Frontal cortex (tissue), 4 donors: Measurements from ENCODE around the gene TSHZ2. TPM values are rescaled to one million over a fixed set of nuclear protein-coding genes. Genes with fewer than 3 reads are reported as not detected.

Source experiments
- DNase-seq, 2 donors: peaks; one replicate each; pipeline ENCODE4 v3.0.0; 2012; ENCODE audit warnings: low spot score in 2 of 2
- FAIRE-seq: peaks from 2 replicates; lab custom pipeline; 2012; peaks lifted over from hg19 to GRCh38; lab: Jason Lieb, UNC
- total RNA-seq: library from RNA; depleted of rRNA; stranded (reverse); fragments of >200 nt; gene quantifications from one replicate; pipeline ENCODE4 v1.2.3, GENCODE V29; 2014
- donor health status: control.
- donor health status: control.
- donor health status: control.

Gene TSHZ2
- total RNA-seq, 1 donor from 2014 or later = 2.4 TPM

DNA sequence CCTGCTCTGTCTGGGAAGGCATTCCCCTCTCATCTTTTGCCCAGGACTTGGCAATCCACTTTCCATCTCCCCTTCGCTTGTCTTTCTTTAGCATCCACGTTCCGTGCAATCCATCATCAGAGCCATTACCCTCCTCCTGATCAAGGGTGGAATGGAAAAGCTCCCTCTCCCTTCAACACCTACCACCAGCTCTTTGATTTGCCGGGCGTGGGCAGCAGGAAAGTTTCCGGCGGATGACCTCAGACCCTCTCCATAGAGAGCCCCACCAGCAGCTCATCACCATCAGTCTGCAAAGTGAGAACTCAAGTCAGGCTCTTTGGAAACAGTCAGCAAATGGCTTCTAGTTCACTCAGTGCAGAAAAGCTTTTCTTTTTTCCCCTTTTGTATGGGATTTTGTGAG, 76.2 kb downstream of the TSHZ2 start:
- FAIRE-seq = no peak
- DNase-seq = no peak

DNA sequence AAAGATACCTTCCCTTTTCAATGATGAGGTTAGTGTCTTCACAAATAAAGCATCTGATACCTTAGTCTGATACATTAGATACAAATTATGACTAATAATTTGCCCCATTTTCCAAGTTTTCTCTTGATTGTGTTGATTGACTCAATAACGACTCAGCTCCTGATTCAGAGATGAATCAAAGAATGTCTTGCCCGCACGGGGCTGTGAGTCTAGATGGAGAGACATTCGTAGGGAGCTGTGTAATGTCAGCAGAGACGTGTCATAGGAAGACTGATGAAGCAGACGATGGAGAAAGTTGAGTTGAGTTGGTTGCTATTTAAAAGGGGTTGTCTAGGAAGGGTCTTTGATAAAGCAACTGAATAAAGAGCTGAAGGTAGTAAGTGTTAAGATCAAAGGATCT, 78.2 kb downstream of the TSHZ2 start:
- DNase-seq (no peak), FAIRE-seq (no peak)

DNA sequence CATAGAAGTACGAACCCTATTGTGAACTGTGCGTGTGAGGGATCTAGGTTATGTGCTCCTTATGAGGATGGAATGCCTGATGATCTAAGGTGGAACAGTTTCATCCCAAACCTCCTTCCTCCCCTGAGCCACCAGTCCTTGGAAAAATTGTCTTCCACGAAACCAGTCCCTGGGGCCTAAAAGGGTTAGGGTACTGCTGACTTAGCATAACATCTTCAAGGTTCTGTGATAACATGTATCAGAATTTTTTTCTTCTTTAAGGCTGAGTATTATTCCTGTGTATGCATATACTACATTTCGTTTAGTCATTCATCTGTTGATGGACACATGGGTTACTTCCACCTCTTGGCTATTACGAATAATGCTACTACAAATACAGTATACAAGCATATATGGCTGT, 80.2 kb downstream of the TSHZ2 start:
- DNase-seq = no peak
- FAIRE-seq = no peak

DNA sequence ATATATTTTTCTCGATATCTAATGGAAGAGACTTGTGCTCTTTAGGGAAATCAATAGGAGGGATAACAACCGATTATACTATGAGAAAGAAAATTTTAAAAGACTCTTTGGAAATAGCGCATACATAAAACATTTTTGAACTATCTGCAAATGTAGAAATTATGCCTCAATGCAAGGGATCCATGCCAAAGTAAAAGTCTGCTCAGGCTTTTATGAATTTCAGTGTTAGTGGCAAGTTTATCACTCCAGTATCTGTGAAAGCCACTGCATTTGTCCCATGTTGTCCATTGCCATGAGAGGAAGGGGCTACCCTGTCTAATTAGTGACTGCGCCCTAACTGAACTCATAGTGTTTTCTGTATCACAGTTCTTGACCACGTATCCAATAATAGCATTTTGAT, 81.4 kb downstream of the TSHZ2 start:
- FAIRE-seq (no peak), DNase-seq (no peak)

DNA sequence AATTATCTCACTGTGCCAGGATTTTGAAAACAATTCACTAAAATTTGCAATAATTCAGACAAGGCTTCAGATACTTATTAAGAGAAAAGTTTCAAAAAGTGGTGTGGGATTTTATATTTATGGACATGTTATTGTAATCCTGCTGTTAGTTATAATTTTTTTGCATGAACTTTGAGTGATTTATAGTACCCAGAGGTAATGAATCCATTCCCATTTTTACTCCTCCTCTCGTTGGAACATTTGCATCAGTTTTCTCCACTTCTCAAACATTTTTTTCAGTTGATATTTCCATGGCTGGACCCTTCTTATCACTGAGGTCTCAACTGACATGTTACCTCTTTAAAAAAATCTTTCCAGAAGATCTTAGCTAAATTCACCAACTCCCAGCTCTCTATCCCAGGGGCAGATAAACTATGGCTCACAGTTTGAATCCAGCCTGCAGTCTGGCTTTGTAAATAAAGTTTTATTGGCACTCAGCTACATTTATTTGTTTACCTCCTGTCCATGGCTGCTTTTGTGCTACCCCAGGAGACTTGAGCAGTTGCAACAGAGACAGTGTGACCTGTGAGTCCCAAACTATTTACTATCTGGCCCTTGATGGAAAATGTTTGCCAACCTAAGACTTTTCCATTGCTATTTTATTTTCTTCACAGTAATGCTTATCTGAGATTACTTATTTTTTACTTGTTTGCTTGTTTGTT, 83.4 kb downstream of the TSHZ2 start:
- FAIRE-seq = no peak

DNA sequence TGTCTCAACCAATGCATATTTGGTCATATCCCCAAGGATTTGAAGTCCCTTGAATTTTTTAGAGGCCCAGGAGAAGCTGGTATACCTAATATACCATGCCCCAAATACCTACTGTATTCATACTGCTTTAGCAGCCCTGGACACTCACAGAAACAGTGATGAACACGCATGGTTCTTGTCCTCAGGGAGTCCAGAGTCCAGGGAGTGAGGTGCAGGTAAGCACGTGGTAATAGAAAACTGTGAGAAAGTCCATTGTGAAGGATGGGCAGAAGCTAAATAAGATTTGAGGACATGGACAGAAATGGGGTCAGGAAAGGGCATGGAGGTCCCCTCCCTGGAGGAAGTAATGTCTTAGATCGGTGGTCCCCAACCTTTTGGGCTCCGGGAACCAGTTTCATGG, 85.4 kb downstream of the TSHZ2 start:
- FAIRE-seq (no peak), DNase-seq (no peak)

More for the DNA sequence above, 83.4 kb downstream of the TSHZ2 start:
- no peak for DNase-seq

DNA sequence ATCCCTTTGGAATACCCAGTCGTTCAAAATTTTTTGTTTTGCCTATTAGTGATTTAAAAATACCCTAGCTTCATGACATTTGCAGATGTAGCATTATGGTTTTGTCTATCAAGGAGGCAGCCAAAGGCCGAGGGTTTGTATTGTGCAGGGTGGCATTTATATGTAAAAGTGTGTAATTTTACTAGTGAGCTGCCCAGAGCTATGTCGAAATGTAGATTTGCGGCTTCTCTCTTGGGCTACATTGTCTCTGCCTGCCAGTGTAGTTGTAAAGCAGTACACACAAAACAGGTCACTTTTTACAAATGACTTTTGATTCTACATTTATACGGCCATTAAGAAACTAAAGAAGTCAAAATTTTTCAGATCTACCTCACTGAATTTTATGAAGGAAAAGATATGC, 87.7 kb downstream of the TSHZ2 start:
- FAIRE-seq (no peak), DNase-seq (no peak)

DNA sequence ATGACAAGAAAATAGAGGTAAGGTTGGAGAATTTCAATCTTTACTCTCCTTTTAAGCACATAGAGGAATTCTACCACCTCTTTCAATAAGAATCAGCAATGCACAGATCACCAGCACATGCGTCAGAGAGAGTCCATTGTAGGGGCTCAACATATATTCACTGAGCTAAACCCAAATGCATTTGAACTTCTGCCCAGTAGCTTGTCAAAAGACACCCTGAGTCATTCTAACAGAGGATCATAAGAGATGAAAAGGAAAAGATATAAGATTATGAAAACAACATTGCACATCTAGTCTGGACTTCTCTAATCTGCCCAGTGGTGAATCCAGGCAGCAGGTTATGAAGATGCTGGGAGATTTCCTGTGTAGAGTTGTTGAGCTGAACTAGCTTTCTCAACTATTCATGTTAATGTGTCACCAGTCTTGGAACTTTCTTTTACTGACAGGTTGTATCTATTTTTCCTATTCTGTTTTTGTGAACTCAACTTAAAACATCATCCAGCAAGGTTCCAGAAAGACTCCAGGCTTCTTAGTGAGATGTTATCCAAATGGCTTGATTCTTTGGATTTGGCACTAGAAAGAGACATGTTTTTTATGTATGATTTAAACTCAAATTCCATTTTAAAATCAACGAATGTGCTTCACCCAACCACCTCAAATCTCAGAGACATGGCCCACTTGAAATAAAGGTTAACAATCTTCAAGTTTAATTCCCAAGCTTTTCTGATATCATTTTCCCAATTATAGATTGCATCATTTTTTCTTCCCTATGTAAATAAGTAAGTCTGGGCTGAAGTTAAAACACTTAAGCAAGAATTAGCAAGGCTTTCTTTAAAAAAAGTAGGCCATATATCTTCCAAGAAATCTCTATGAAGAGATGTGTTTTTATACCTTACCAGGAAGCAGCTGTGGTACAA, 89.3 kb downstream of the TSHZ2 start:
- FAIRE-seq = no peak
- no peak for DNase-seq

DNA sequence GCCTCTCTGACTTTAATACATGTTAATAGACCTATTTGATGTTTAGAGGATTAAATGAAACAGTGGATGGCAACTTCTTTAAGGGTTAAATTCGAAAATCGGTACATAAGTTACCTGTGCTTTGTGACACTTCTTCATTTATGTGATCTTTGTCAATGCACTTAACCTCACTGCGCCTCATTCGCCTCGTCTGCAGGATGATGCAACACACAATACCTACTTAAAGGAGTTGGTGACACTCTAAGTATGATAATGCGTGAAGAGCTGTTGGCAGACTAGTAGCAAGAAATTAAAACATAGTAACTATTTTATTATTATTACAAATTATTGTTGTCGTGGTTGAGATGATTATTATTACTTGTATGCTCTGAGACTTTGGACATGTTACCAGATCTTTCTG, 92.8 kb downstream of the TSHZ2 start:
- FAIRE-seq (no peak), DNase-seq (no peak)

DNA sequence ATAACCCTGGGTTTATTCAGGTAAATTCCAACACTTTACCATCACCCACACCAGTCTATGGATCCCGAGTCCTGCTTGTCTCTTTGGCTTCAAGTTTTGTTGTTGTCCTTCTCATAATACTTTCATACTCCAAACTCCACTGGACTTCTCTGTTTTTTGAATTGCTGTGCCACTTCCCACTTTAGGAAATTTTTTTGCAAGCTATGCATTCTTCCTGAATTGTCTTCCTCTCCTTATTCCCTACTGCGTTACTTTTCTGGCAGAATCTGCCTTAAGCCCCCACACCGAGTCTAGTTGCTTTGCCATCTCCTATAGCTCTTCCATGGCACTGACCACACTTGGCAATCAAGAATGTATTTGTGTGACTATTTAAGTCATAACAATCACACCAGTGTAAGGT, 96.1 kb downstream of the TSHZ2 start:
- FAIRE-seq = no peak

DNA sequence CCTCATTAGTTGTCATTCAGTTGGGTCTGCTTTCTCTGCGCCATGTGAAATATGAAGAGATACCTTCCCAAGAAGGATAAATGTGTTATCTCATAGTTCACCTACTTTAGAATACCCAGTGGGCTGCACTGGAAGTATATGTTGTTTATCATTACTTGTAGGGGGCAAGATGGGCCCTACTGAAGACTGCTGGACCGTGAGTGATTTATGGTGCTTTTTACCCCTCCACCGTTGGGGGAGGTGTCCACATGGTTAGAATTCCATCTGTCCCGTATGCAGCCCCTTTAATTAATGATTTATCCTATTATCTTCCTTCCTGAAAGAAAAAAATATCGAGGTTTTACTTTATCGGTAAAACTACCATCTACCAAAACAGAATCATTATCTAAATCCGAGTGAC, 97.0 kb downstream of the TSHZ2 start:
- no peak for FAIRE-seq
- no peak for DNase-seq

More for the DNA sequence above, 96.1 kb downstream of the TSHZ2 start:
- no peak for DNase-seq

DNA sequence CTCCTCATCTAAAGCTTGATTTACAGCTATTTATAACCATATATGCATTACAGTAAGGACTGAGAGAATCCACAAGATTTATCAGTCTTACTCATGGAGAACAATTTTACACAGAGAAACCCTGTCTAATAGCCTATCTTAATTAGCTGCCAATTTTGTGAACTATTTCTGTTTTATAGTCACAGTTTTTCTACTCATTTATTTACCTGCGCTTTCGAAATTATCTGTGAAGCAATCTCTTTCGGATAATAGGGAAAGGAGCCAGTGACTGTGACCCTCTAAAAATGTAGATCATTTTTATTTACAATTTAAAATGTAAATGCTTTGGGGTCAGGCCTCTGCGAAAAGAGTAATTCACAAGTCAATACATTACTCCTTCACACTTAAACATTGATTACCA, 98.1 kb downstream of the TSHZ2 start:
- FAIRE-seq (no peak), DNase-seq (no peak)

DNA sequence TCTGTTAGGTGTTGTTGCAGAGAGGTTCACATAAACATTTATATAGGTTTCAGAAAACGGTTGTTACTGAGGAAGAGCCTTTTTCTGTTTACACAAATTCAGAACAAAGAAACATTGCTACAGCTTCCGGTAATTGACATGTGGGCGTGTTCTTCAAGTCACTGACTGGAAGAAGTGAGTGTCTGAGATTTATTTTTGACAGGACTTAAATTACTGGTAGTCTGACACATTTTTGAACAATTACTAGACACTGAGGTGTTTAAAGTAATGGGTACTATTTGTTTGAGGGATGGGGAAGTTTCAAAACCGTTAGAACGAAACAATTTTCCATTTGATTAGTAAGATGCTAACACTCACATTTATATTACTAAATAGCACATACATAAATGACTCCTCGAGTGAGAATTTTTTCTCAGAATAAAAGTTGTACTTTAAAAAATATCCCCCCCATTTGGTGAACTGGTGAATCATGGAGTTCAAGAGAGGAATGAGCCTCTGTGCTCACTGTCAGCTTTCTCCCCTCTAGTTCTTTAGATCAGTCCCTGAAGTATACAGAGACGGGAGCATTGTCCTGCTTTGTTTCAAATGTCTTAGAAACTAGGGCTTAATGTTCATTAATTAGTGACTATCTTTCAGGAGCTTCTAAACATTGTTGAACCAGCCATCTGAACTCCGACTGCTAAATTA, 98.7 kb downstream of the TSHZ2 start:
- DNase-seq (no peak), FAIRE-seq (no peak)

DNA sequence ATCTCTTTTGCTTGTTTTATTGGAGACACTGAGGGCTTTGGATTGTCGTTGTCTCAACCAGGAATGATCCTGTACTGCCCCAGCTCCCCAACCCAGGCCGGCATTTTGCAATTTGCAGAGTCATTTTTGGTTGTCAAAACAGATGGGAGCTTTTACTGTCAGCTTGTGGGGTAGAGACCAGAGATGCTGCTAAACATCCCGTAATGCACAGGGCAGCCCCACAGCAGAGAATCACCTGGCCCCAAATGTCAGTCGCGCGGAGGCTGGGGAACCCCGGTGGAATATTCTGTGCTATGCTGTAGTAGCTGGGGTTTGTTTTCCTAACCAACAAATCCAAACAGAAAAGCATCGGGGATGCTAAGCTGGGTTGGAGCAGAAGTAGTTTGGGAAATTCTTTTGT, 99.7 kb downstream of the TSHZ2 start:
- DNase-seq = no peak

DNA sequence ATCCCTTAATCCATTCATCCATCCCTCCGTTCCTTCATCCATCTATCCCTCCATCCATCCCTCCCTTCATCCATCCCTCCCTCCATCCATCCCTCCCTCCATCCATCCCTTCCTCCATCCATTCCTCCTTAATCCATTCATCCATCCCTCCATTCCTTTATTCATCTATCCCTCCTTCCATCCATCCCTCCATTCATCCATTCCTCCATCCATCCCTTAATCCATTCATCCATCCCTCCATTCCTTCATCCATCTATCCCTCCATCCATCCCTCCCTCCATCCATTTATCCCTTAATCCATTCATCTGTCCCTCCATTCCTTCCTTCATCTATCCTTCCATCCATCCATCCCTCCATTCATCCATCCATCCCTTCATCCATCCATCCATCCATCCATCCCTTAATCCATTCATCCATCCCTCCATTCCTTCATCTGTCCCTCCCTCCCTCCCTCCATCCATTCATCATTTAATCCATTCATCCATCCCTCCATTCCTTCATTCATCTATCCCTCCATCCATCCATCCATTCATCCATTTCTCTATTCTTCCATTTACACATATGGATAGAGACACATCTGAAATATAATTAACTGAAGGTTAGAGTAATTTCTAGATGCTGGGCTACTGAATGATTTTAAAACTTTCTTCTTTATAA, 100.9 kb downstream of the TSHZ2 start:
- no peak for FAIRE-seq
- no peak for DNase-seq

More for the DNA sequence above, 99.7 kb downstream of the TSHZ2 start:
- no peak for FAIRE-seq

DNA sequence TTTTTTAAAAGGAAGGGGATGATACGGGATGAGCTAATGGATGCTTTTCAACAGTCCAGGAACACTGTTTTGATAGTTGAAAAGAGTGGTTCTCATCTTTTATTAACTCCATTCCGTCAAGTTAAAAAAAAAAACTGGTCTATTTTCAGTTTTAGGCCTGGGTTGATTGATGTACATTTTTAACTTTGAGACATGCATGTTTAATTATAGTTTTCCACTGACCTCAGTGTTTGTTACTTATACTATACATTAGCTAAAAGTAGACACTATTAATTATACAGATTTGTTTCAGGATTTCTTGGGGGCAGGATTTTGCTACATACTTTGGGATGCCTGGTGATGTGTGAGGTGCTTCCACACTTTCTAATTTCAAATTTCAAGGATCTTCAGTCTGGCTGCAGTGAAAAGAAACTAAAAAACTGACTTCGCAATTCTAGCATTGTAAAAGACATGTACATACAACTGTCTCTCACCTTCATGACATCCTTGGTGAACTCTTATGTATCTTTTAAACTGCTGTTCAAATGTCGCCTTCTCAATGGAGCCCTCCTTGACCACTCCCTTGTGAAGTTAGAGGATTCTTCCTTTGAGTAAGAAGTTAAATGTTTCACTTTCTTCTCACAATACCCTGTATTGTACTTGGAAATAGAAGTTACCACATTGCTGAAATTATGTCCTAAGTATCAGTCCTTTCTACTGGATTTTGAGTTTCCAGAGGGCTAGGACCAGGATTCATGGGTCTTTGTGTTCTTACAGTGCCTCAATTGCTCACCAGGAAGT, 101.7 kb downstream of the TSHZ2 start:
- DNase-seq (no peak), FAIRE-seq (no peak)

DNA sequence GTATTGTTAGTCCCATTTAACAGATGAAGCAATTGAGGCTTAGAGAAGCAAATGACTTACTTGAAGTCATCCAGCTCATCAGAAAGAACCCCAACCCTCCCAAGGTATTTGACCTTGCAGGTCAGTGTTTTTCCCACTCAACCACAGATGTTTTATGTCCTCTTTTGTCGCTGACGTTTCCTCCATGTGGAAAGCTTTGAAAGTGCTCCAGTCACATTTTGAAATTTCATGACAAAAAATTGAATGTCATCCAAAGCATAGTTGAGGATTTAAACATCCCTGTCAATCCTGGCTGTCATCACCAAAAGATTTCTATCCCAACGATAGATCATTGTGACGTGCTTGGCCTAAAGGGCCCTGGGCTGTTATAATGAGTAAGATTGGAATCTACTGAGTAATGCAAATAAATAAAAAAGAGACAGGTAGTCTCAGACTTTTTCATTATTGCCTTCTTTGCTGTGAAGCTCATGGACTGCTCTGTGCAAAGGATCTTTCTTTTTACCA, 102.7 kb downstream of the TSHZ2 start:
- DNase-seq (no peak), FAIRE-seq (no peak)

DNA sequence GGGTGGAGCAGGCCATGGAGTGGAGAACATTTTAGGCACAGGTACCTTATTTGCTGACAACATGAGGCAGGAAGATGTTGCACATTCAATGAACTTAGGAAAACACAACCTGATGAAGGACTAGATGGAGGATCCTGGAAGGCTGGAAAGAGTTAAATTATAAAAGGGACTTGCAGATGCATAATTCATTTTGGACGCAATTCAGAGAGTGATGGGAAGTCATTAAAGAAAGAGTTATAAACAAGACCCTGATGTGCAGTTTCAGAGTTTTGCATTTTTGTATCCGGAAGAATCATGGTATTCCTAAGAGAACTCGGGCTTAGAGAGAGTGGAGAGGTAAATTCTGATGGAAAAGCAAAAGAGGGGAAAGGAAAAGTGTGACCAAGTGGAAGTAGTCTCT, 104.5 kb downstream of the TSHZ2 start:
- DNase-seq = no peak
- no peak for FAIRE-seq
